Activated T-helper 1 cell treated with anti-CD3 and anti-CD28 coated beads, Interleukin-12 subunit alpha, Interleukin-12 subunit beta, Interleukin-2, Interleukin-4 antibody, amounts not matched to agents 30 ng/mL and 10 ng/mL and 1 ng/mL, durations not matched to agents 14 hours and 24 hours and 36 hours (primary cell): ENCODE results near the gene FAM120A. TPM values are rescaled to one million over a fixed set of nuclear protein-coding genes. Genes with fewer than 3 reads are reported as not detected.
"Not testable (repeated sequence)": the region's sequence is repeated elsewhere in the genome, so short reads cannot be mapped to it uniquely, and the experiment has no call there.

Experiments
- DNase-seq: peaks from one replicate; pipeline ENCODE4 v3.0.0; 2021; ENCODE audit warnings: low spot score
- H3K27ac Mint-ChIP-seq: one replicate; pipeline ENCODE4 v1.8.0; 2021; ENCODE audit warnings: mild to moderate bottlenecking, mixed read lengths
- H3K27me3 Mint-ChIP-seq: one replicate; pipeline ENCODE4 v1.8.0; 2022; ENCODE audit warnings: mild to moderate bottlenecking, moderate library complexity, mixed read lengths; ENCODE audit not compliant: insufficient read depth
- H3K36me3 Mint-ChIP-seq: one replicate; pipeline ENCODE4 v1.8.0; 2021; ENCODE audit warnings: low read depth, mixed read lengths
- H3K4me1 Mint-ChIP-seq: one replicate; pipeline ENCODE4 v1.8.0; 2021; ENCODE audit warnings: low read depth, mixed read lengths
- H3K4me3 Mint-ChIP-seq: one replicate; pipeline ENCODE4 v1.8.0; 2021; ENCODE audit warnings: mild to moderate bottlenecking, moderate library complexity, mixed read lengths
- H3K9me3 Mint-ChIP-seq: one replicate; pipeline ENCODE4 v1.8.0; 2021; ENCODE audit warnings: mixed read lengths
- intact Hi-C: fragments of 100-400 bp; cut with micrococcal nuclease; formaldehyde crosslinking; loops from one replicate; pipeline ENCODE4 v1.15.1; 2024
- total RNA-seq: library from RNA; stranded (reverse); gene quantifications from 2 replicates; pipeline ENCODE4 v1.2.3, GENCODE V29; 2022

Gene FAM120A
- total RNA-seq, 1 donor from 2014 or later: 147 TPM

DNA sequence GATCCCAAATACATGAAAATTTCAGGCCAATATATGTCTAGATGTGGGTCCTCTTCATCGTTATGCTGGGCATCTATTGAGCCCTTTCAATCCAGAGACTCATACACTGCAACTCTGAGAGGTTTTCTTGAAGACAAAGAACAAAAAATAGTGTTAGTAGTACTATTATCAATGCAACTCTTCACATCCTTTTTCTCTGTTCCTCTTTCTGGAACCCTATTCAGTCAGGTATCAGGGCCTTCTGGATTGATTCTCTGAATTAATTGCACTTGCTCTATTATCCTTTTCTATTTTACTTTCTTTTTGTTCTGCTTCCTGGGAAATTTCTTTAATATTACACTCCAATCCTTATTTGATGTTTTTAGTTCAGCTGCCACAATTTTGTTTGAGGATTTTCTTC, 18.5 kb upstream of the FAM120A start:
- no peak overlapping the region for H3K27ac Mint-ChIP-seq
- no peaks in the 10 kb centered on the region for H3K9me3 Mint-ChIP-seq
- no peak for DNase-seq
- H3K36me3 Mint-ChIP-seq: no peaks in the 10 kb centered on the region
- intact Hi-C loops: no loop called here
- peaks cover 9% of the 10 kb centered on the region for H3K27me3 Mint-ChIP-seq
- H3K4me3 Mint-ChIP-seq: no peak overlapping the region
- no peaks in the 10 kb centered on the region for H3K4me1 Mint-ChIP-seq

DNA sequence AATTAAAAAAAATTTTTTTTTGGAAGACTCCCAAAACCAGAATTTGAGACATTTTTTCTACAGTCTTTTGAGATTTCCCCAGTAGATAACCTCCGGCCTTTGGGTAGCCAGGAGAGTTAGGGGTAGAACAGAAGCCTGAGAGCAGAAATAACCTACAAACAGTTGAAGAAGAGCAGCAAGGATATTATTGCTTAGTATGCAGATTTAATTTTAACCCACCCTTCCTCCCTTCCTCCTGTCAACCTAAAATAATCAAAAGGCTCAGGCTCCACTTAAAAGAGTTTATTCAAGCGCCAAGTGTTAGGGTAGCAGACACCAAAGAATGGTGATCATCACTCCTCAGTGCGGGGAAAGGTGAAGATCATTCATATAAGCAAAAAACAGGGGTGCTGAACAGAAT, 17.4 kb upstream of the FAM120A start:
- no peak overlapping the region for H3K27ac Mint-ChIP-seq
- no peaks in the 10 kb centered on the region for H3K9me3 Mint-ChIP-seq
- H3K36me3 Mint-ChIP-seq: no peaks in the 10 kb centered on the region
- H3K4me1 Mint-ChIP-seq: no peaks in the 10 kb centered on the region
- intact Hi-C loops: no loop called here
- no peak overlapping the region for H3K4me3 Mint-ChIP-seq
- DNase-seq: no peak
- H3K27me3 Mint-ChIP-seq: peaks cover 6% of the 10 kb centered on the region

DNA sequence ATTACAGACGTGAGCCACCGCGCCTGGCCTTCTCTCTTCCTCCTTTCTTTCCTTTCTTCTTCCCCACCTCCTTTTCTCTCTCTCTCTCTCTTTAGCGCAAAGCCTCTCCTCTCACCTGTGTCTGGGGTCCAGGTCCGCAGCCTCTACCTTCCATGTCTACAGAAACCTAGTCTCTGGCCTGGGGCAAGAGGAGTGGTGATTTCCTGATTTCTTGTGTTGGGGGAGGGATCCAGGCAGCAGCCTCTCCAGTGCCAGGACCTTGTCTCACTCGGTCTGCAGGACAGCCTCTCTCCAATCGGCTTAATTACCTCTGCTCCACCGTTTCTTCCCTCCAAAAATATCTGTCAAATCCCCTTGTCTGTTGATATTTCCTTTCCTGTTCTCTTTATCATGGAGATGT, 16.1 kb upstream of the FAM120A start:
- no peak overlapping the region for H3K27ac Mint-ChIP-seq
- no peaks in the 10 kb centered on the region for H3K36me3 Mint-ChIP-seq
- no peaks in the 10 kb centered on the region for H3K9me3 Mint-ChIP-seq
- H3K27me3 Mint-ChIP-seq: no peaks in the 10 kb centered on the region
- intact Hi-C loops: no loop called here
- no peak overlapping the region for H3K4me3 Mint-ChIP-seq
- no peak for DNase-seq
- H3K4me1 Mint-ChIP-seq: no peaks in the 10 kb centered on the region

DNA sequence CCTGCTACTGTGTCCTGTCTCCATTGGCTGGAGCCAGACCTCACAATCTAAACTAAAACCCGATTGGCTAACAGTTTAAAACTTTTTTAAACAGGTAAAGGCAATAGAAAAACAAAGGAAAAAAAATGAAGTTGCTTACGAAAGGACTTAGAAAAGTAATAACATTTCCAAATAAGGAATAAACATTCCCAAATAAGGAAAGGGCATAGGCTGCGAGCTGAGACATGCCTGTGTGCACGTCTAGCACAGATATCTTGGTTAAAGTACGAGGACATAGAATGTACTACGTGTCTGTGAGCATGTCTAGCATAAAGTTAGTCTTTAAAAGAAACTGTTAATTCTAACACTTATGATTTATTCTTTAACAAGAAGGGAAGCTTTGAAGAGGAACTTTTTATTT, 15.3 kb upstream of the FAM120A start:
- Mint-ChIP-seq H3K4me1 (no peaks in the 10 kb centered on the region), H3K4me3 (no peak overlapping the region), H3K9me3 (no peaks in the 10 kb centered on the region), H3K27ac (no peak overlapping the region), H3K36me3 (no peaks in the 10 kb centered on the region), H3K27me3 (no peaks in the 10 kb centered on the region)
- DNase-seq: no peak
- intact Hi-C loops: no loop called here

DNA sequence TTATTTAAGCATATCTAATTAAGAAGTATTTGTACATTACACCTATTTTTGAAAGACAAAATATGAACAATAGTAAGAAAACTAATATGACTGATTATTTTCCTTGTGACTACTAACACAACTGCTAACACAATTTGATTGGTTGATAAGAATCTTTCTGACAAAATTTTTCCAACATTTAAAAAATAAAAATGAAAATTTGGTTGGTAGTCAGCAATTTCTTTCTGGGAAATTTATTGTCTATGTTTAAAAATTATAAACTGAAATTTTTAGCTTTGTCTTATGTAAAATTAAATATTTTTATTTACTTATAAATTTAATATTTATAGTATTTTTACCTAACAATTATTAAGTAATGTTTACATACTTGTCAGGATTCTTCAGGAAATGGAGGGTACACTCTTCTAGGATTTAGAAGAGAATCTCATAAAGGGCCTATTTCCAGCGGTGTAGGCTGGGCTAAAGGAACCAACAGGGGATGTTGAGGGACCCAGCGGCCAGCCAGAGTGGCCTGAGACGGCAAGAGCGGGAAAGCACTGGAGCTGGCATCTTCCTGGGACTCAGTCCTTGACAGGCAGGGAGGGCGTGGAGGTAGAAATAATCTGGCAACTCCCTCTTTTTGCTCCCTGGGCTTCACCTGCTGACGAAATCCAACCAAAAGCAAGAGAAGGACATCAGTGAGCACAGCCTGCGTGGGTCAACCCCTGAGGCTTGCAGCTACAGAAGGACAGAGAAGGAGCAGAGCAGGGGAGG, 14.7 kb upstream of the FAM120A start:
- Mint-ChIP-seq H3K36me3 (no peaks in the 10 kb centered on the region), H3K4me1 (no peaks in the 10 kb centered on the region)
- DNase-seq: no peak

DNA sequence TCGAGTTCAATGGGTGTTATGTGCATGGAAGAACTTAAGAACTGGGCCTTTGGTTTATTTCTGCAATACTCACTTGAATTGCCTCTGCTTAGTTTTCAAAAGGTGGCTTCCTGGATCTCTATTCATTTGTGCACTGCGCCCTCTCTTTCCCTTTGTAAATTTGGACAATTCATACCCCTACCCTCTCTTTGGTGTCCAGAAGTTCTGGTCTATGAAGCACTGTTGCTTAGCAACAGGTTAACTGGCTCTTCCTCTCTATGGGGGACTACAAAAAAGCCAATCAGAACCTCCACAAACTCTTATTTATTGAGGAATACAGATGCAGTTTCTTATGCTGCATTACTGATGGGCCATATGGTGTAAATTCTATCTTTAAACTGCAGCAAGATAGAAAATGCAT, 13.5 kb upstream of the FAM120A start:
- Mint-ChIP-seq H3K27me3 (no peaks in the 10 kb centered on the region), H3K9me3 (no peaks in the 10 kb centered on the region), H3K27ac (no peak overlapping the region), H3K4me3 (no peak overlapping the region), H3K36me3 (no peaks in the 10 kb centered on the region), H3K4me1 (no peaks in the 10 kb centered on the region)
- intact Hi-C loops: no loop called here
- DNase-seq: no peak

More for the DNA sequence above, 14.7 kb upstream of the FAM120A start:
- Mint-ChIP-seq H3K27ac (no peak overlapping the region), H3K27me3 (no peaks in the 10 kb centered on the region), H3K4me3 (no peak overlapping the region), H3K9me3 (no peaks in the 10 kb centered on the region)
- intact Hi-C loops: no loop called here

DNA sequence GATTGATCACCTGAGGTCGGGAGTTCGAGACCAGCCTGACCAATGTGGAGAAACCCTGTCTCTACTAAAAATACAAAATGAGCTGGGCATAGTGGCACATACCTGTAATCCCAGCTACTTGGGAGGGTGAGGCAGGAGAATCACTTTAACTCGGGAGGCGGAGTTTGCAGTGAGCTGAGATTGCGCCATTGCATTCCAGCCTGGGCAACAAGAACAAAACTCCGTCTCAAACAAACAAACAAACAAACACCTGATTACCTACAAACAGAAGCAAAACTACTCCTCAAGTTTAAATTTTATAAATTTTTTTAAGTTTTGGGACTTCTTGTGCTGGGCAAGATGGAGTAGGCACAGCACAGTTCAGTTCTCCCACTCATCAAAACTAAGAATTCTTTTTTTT, 12.2 kb upstream of the FAM120A start:
- H3K4me1 Mint-ChIP-seq, intact Hi-C loops, H3K27me3 Mint-ChIP-seq, H3K9me3 Mint-ChIP-seq, DNase-seq, H3K4me3 Mint-ChIP-seq, H3K27ac Mint-ChIP-seq, H3K36me3 Mint-ChIP-seq: not testable (repeated sequence)

DNA sequence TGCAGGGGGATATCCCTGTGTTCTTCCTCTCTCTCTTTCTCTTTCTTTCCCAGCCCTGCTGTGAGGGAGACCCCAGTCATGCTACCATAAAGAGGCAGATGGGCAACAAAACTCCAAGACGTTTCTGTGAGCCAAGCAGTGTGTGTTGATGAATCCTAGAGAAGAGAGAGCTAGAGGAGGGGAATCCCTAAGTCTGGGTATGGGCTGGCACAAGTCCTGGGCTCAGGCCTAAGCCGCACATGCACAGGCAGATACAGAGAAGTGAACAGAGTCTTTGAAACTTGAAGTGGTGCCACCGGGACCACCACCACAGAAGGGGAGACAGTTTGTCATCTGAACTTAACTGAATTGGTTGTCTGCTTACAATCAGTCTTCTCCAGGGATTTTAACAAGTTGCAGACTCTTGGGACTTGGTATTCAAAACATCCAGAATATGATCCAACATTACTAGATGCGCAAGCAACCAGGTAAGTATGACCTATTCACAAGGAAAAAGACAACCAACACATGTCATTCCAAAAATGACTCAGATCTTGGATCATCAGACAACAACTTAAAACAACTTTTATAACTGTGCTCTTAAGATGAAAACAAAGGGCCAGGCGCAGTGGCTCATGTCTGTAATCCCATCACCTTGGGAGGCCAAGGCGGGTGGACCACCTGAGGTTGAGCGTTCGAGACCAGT, 10.4 kb upstream of the FAM120A start:
- no peak for DNase-seq
- no peaks in the 10 kb centered on the region for H3K27me3 Mint-ChIP-seq
- H3K4me1 Mint-ChIP-seq: no peaks in the 10 kb centered on the region
- no peak overlapping the region for H3K27ac Mint-ChIP-seq
- intact Hi-C loops: no loop called here
- no peak overlapping the region for H3K4me3 Mint-ChIP-seq
- peaks cover 5% of the 10 kb centered on the region for H3K36me3 Mint-ChIP-seq
- no peaks in the 10 kb centered on the region for H3K9me3 Mint-ChIP-seq

DNA sequence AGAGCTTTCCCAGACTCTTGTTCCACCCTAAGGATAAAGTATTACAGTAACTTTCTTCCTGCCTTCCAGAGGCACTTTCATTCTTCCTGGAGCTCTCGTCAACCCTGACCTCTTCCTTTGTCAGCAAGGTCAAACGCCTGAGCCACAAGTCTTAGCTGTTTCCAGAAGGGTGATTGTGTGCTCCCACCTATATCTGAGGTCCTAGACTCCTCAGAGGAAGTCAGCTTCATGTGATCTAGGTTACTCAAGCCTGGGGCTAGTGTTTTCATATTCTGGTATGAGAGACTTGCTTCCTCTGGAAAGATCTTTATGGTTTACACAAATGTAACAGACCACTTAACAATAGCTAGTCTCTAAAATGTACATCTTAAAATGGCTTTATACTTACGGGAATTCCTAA, 5.4 kb upstream of the FAM120A start:
- H3K4me1 Mint-ChIP-seq: peaks cover 20% of the 10 kb centered on the region
- H3K27ac Mint-ChIP-seq: no peak overlapping the region
- H3K27me3 Mint-ChIP-seq: no peaks in the 10 kb centered on the region
- no peak for DNase-seq
- no peaks in the 10 kb centered on the region for H3K9me3 Mint-ChIP-seq
- H3K36me3 Mint-ChIP-seq: peaks cover 31% of the 10 kb centered on the region
- intact Hi-C loops: no loop called here
- H3K4me3 Mint-ChIP-seq: no peak overlapping the region

DNA sequence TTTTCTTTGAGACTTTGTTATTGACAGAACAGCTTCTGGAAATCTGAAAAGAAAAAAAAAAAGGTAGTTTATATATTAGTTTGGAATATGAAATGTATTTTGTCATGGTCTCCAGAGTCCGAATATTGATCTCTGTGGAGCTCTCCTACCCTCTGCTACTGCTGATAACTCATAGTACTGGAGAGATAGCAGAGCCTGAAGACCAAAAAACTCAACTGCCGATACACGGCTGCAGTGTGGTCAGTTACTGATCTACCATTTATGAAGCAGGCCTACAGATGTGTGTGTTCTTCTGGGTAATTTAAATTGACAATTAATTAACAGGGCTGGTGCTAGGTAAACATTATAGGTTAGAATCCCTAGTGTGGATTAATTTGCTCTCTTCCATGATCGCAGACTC, 3.8 kb upstream of the FAM120A start:
- H3K4me1 Mint-ChIP-seq: peaks cover 20% of the 10 kb centered on the region
- no peaks in the 10 kb centered on the region for H3K27me3 Mint-ChIP-seq
- H3K4me3 Mint-ChIP-seq: no peak overlapping the region
- H3K27ac Mint-ChIP-seq: no peak overlapping the region
- no peaks in the 10 kb centered on the region for H3K9me3 Mint-ChIP-seq
- DNase-seq: no peak
- intact Hi-C loops: no loop called here
- peaks cover 32% of the 10 kb centered on the region for H3K36me3 Mint-ChIP-seq

DNA sequence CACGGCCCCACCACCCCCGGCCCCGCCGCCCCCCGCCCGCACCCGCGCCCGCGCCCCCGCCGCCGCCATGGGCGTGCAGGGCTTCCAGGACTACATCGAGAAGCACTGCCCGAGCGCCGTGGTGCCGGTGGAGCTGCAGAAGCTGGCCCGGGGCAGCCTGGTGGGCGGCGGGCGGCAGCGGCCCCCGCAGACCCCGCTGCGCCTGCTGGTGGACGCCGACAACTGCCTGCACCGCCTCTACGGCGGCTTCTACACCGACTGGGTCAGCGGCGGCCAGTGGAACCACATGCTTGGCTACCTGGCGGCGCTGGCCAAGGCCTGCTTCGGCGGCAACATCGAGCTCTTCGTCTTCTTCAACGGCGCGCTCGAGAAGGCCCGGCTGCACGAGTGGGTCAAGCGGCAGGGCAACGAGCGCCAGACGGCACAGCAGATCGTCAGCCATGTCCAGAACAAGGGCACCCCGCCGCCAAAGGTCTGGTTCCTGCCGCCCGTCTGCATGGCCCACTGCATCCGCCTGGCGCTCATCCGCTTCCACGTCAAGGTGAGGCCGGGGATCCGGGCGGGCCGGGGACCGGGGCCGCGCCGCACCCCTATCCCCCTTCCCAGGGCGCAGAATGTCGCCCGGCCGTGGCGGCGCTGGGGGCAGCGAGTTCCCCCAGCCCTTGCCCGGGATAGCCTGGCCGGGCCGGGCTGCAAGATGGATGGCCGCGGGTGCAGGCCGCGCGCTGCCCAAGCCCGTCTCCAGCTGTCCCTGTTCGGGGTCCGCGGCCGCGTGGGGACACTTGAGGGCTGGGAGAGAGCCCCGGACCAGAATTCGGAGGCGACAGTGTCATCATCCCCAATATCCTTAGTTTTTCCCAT, 594 bp downstream of the FAM120A start:
- H3K27ac Mint-ChIP-seq: peak overlapping the region; percentile 98
- peaks cover 50% of the 10 kb centered on the region for H3K4me1 Mint-ChIP-seq
- peak; percentile 37 for DNase-seq
- no peaks in the 10 kb centered on the region for H3K27me3 Mint-ChIP-seq
- H3K9me3 Mint-ChIP-seq: no peaks in the 10 kb centered on the region
- peaks cover 37% of the 10 kb centered on the region for H3K36me3 Mint-ChIP-seq
- H3K4me3 Mint-ChIP-seq: peak overlapping the region; percentile 98
- intact Hi-C loops: loop anchor here (1.0 to 5.0 kb wide), 9 partner anchors 49 to 1337 kb away; partner anchors contain the start of genes BICD2, IARS1, SPTLC1 and ZNF484

DNA sequence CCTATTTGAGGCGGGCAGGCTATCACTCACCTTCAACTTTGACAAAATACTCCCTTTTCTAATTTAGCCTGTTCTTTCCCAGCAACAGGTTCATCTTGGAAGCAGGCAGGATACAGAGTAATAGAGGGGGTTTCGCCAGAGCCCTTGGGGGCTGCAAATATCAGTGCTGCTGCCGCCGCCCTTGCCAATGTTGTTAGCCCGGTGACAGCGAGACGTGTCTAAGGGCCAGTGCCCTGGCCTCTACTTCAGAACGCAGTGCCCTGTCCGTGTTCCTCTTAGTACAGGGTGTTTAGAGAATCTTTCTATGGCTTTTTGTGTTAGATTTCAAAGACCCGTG, 1.2 kb downstream of the FAM120A start:
- H3K27ac Mint-ChIP-seq: peak overlapping the region; percentile 95
- intact Hi-C loops: loop anchor here (1.0 to 5.0 kb wide), 11 partner anchors 11 to 1338 kb away; partner anchors contain the start of genes BICD2, IARS1, NINJ1 and SPTLC1
- H3K9me3 Mint-ChIP-seq: no peaks in the 10 kb centered on the region
- peaks cover 50% of the 10 kb centered on the region for H3K4me1 Mint-ChIP-seq
- peaks cover 33% of the 10 kb centered on the region for H3K36me3 Mint-ChIP-seq
- H3K27me3 Mint-ChIP-seq: no peaks in the 10 kb centered on the region
- DNase-seq: no peak
- peak overlapping the region; percentile 98 for H3K4me3 Mint-ChIP-seq
